Fibroblast of pulmonary artery (primary cell): ENCODE results near the gene CGB1.
"Not testable (repeated sequence)": the region's sequence is repeated elsewhere in the genome, so short reads cannot be mapped to it uniquely, and the experiment has no call there.

ENCODE experiments used
- DNase-seq: peaks from one replicate; pipeline ENCODE4 v3.0.0-alpha.2; 2010; ENCODE audit warnings: low read depth
- H3K4me3 ChIP-seq: replicated peaks from 2 replicates; pipeline ENCODE4 v1.5.1; 2011; ENCODE audit warnings: low read depth, mild to moderate bottlenecking, control low read depth, low read length, moderate library complexity
- TF ChIP-seq, protein P1 (sequence below): IDR thresholded peaks from 2 replicates; pipeline ENCODE4 v1.5.1; 2011; ENCODE audit warnings: mild to moderate bottlenecking, control low read depth, low read length, inconsistent platforms; ENCODE audit errors: missing control alignments

The CGB1 gene

DNA sequence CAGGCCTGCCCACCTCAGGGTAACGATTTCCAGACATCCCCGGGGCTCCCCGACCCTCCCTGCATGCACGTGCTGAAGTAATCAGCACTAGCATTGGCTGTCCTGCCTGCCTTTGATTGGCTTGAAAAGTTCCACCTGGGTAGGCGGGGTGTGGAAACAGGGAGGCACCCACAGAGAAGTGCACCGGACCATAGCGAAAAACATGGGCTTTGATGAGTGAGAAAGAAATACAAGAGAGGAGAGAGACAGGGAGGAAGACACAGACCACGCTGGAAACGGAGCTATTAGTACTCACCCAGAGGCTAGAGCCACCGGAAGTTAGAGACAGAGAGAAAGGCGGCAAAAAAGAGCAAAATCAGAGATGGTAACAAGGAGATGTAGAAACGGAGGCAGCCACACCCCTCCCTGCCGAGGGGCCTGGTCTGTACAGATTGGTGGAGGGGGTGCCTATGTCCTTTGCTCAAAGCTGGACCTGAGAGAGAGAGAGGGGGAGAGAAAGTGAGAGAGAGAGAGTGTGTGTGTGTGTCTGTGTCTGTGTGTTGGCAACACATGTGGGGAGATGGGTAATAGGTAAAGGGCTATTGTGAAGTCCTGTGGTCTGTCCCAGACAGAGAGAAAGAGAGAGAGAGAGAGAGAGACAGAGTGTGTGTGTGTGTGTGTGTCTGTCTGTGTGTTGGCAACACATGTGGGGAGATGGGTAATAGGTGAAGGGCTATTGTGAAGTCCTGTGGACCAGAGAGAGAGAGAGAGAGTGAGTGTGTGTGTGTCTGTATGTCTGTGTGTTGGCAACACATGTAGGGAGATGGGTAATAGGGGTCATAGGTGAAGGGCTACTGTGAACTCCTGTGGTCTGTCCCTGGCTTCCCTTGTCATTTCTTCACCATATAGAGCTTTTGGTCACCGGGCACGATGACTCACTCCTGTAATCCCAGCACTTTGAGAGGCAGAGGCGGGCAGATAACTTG is 15.5 kb downstream of the CGB1 start:
- no peak for DNase-seq
- TF ChIP-seq, protein P1, sequence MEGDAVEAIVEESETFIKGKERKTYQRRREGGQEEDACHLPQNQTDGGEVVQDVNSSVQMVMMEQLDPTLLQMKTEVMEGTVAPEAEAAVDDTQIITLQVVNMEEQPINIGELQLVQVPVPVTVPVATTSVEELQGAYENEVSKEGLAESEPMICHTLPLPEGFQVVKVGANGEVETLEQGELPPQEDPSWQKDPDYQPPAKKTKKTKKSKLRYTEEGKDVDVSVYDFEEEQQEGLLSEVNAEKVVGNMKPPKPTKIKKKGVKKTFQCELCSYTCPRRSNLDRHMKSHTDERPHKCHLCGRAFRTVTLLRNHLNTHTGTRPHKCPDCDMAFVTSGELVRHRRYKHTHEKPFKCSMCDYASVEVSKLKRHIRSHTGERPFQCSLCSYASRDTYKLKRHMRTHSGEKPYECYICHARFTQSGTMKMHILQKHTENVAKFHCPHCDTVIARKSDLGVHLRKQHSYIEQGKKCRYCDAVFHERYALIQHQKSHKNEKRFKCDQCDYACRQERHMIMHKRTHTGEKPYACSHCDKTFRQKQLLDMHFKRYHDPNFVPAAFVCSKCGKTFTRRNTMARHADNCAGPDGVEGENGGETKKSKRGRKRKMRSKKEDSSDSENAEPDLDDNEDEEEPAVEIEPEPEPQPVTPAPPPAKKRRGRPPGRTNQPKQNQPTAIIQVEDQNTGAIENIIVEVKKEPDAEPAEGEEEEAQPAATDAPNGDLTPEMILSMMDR: no peak
- H3K4me3 ChIP-seq: no peak overlapping the region

DNA sequence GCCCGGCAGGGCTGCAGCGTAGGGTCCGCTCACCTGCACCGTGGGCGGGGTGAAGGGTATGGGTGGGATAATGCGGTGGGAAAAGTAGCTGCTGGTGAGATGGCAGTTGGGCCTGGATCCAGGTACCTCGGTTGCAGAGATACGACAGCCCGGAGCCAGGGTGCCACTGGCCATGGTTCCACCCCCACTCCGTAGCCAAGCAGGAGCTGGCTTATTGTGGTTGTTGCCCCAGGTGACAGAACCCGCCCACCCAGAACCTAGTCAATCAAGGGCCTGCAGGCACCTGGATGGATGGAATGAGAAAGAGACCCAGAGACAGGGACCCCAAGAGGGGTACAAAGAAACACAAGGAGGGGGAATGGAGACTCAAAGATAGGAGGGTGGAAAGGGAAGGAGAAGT is 16.4 kb downstream of the CGB1 start:
- H3K4me3 ChIP-seq: no peak overlapping the region
- TF ChIP-seq, protein P1: no peak
- DNase-seq: no peak

DNA sequence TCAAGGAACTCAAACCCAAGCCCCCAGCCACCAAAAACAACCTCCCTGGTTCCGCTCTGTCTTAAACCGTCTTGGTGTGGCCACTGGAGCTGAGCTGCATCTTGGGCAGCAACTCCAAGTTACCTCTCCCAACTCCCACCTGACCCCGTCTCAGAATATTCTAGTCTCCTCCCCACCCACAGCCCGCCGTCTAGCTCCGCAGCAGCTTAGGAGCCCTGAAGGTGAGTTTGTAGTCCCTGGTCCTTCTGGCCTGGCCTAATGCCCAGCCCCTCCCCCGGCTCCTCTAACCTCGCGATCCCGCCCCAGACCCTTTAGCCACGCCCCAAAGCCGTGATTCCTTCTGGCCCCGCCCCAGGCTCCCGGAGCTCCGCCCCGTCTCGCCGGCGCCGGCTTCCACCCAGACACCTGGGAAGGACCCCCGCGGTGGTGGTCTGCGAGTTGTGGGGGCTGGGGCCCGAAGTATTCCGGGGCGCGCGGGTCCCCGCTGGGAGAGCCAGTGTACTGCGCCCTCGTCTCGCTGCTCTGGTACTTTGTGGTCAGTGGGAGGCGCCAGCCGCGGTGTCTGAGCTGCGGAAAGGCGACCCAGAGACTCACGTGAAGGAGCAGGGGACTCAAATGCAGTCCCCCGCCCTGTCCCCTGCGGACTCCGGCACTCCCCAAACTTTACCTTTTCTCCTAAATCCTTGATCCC is 17.3 kb downstream of the CGB1 start:
- DNase-seq: no peak
- peak overlapping the region; percentile 45 for H3K4me3 ChIP-seq

DNA sequence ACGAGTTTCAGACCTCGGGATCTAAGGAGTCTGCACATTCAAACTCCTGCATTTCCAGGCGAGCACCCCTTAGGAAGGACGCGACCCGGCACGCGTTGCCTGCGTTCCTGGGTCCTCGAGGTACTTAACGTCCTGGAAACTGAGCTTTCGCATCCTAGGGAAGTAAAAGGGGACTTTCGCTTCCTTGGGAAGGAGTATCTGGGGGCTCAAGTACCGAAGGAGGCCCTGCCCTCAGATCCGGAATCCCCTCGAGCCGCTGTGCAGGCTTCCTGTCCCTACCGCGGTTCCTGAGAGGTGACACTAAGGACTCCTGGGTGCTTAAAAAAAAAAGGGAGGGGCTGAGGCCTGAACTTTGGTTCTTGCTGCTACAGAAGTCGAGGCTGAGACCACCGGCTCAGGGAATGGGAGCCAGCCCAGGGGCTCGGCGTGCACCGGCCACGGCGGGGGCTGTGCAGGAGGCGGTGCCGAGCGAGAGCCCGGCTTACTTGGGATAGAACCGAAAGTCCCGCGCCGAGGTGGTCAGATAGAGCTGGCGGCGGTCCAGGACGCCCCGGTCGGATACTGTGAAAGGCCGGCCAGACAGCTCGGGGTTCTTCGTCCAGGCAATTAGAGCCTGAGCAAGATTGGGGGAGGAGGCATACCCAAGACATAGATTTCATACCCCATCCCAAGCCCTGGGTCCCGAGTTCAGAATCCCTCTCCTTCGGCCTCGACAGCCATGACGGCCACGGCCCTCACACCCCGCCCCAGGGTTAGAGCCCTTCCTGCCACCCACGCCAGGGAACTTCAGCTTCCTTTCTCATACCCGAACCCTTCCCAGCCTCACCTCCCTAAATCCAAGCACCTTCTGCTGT is 18.1 kb downstream of the CGB1 start:
- not testable (repeated sequence) for DNase-seq
- peak overlapping the region; percentile 45 for H3K4me3 ChIP-seq

More for the DNA sequence above, 17.3 kb downstream of the CGB1 start:
- TF ChIP-seq, protein P1: peak; percentile 6

DNA sequence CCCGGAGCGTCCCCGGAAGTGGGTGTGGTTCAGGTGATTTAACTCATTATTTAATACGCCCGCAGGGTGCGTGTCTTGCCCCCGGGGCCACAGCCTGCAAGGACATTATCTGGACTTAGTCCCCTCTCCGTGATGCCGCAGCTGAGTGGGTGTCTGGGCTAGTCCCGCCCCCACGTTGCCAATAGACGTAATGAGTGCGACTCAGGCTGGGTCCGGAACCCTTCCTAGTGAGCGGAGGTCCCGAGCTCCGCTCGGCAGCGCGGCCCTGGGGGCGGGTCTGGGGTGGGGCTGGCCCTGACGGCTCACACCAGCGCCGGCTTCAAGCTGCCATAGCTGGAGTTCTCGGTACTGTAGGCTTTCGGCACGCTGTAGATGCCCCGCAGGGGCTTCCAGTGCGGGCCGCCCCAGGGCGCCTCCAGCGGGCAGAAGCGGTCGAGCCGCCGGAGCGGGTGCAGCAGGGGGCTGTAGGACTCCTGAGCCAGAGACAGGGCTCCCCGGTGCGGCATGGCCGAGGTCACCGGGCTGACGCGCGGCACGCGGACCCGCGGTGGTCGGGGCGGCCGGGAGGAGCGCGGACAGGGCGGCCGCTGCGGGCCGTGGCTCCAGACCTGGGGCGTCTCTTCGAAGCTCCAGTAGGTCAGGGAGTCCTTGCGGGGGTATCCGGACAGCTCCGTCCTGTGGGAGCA is 18.9 kb downstream of the CGB1 start:
- H3K4me3 ChIP-seq: peak overlapping the region; percentile 44
- TF ChIP-seq, protein P1: peak; percentile 48
- peak; percentile 49 for DNase-seq

DNA sequence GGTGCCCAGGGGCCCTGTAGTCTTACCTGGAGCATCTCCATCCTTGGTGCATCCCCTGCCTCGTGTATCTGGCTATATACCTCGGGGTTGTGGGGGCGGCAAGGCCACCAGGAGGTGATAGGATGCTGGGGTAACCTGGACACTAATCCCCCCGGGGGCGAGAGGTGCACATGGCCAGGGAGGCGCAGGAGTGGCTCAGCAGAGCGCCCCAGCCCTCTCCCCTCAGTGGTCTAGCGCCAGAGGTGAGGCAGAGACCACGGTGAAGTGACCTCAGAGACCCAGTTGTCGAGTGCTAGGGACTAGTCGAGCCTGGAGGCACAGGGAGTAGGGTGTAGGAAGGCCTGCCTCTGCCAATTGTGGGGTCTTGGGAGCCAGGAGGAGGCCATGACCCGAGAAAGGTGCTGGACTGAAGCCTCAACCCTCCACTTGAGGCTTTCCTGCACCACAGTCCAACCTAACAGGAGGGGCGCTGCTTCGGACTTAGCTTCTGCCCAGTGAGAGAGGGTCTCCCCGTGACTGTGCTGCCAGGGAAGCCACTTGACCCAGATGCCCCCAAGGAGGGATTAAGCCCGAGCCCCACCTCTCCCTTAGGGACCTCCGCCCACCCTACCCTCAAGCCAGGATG is 19.5 kb downstream of the CGB1 start, which contains the start of gene LHB:
LHB (minus strand) TSS at position 51 of the 625 bp plus-strand sequence; CDS start at position 41, 10 bp downstream.
- no peak for DNase-seq
- TF ChIP-seq, protein P1: no peak
- peak within 1 kb of the TSS; percentile 44 for H3K4me3 ChIP-seq
